Heart left ventricle (tissue), 13 donors: ENCODE results near the gene SYNDIG1L.

Experiments used
- POLR2A ChIP-seq, 2 donors: fragments of 450-650 bp; IDR thresholded peaks; one replicate each; pipeline ENCODE4 v1.6.1; 2017; ENCODE audit warnings: antibody characterized with exemption in 2 of 2, mild to moderate bottlenecking in 2 of 2, moderate library complexity in 2 of 2
- TF ChIP-seq, protein P1 (sequence below), 12 donors: fragments of 200-600 bp; sonication (generic) in 4 of 12; IDR thresholded peaks; one replicate each; pipeline versions ENCODE4 v1.5.0 to v1.8.0; 2018 to 2022; ENCODE audit warnings: antibody characterized with exemption in 12 of 12, mild to moderate bottlenecking in 5 of 12
- donor health status: ischemic (EF 13 %, LVEDD 7.1; RV severe dilation, severe dysfunction).
- donor health status: DM: no; HTN: yes; CAD: no.
- donor health status: DM: no; HTN: no; CAD: no.
- donor health status: ischemic (EF 25% LVEDD 6.9; RV normal size, moderate dysfunction).
- donor health status: ischemic (EF 25% LVEDD 5.7; RV mildly dilated, moderate dysfunction).
- donor health status: ischemic (EF 35%, LVEDD 5.7; RV mildly dilated, moderate dysfunction).
- donor health status: nonischemic (EF 11% LVEDD 7.7; RV severe dilation, severe dysfunction).
- donor health status: DM: yes; HTN: yes; CAD: no.
- donor health status: PGD.
- donor health status: ischemic (EF 29% LVEDD 5.4; RV normal size, mild dysfunction).
- donor health status: nonischemic (EF 23%, LVEDD 6.1; RV moderate dilation, normal function).

DNA sequence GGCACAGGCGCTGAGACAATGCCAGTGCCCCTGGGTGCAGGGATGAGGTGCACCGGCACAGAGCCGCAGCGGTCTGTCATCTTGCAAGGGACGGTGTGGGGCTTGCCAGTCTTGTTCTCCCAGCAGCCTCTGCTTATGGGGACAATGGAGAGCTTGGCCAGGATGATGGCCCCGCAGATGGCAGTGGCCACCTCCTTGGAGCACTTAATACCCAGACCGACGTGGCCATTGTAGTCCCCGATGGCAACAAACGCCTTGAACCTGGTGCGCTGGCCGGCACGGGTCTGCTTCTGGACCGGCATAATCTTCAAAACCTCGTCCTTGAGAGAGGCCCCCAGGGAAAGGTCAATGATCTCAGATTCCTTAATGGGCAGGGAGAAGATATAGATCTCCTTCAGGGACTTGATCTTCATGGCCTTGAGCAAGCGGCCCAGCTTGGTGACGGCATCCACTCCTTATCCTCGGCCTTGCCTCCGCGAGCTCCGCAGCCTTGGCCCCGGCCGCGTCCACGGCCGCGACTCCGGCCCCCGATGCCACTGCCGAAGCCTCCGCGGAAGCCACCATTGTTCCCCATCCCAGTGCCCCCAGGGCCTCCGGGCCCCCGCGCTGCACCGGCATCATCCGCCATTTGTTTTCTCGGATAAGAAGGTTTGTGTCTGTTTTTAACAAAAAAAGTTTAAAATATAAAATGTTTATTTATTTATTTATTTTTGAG, 47.9 kb downstream of the SYNDIG1L start:
- TF ChIP-seq, protein P1, sequence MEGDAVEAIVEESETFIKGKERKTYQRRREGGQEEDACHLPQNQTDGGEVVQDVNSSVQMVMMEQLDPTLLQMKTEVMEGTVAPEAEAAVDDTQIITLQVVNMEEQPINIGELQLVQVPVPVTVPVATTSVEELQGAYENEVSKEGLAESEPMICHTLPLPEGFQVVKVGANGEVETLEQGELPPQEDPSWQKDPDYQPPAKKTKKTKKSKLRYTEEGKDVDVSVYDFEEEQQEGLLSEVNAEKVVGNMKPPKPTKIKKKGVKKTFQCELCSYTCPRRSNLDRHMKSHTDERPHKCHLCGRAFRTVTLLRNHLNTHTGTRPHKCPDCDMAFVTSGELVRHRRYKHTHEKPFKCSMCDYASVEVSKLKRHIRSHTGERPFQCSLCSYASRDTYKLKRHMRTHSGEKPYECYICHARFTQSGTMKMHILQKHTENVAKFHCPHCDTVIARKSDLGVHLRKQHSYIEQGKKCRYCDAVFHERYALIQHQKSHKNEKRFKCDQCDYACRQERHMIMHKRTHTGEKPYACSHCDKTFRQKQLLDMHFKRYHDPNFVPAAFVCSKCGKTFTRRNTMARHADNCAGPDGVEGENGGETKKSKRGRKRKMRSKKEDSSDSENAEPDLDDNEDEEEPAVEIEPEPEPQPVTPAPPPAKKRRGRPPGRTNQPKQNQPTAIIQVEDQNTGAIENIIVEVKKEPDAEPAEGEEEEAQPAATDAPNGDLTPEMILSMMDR (IDR thresholded peaks at IDR 0.05) = no peak
- TF ChIP-seq POLR2A (IDR thresholded peaks at IDR 0.05) = no peak
